RWPE2 (cell line): ENCODE results near the gene HDAC4.

Experiments used
- ATAC-seq: fragments of 200-7000 bp; cut with Tn5 transposase; 3 replicates; pipeline ENCODE4 v1.9.1; 2021; ENCODE audit warnings: low read depth
- DNase-seq: peaks from one replicate; pipeline ENCODE4 v3.0.0-alpha.2; 2020; ENCODE audit warnings: low spot score
- H3K27ac ChIP-seq: fragments of 450-650 bp; 2 replicates; pipeline ENCODE4 v1.5.1; 2017; ENCODE audit warnings: mild to moderate bottlenecking; ENCODE audit not compliant: poor library complexity, severe bottlenecking
- H3K27me3 ChIP-seq: fragments of 250-450 bp; sonication (Bioruptor Pico); 2 replicates; pipeline ENCODE4 v1.5.1; 2021; ENCODE audit warnings: mild to moderate bottlenecking, moderate library complexity; ENCODE audit not compliant: insufficient read depth, poor library complexity, severe bottlenecking
- H3K36me3 ChIP-seq: fragments of 250-450 bp; sonication (Bioruptor Pico); 2 replicates; pipeline ENCODE4 v1.5.1; 2020; ENCODE audit warnings: low read depth, mild to moderate bottlenecking, moderate library complexity
- H3K4me1 ChIP-seq: fragments of 250-450 bp; sonication (Bioruptor Pico); 2 replicates; pipeline ENCODE4 v1.5.1; 2021; ENCODE audit warnings: mild to moderate bottlenecking, moderate library complexity; ENCODE audit not compliant: insufficient read depth, poor library complexity, severe bottlenecking
- H3K4me3 ChIP-seq: fragments of 250-450 bp; sonication (Bioruptor Pico); 2 replicates; pipeline ENCODE4 v1.5.1; 2021; ENCODE audit warnings: mild to moderate bottlenecking, moderate library complexity; ENCODE audit not compliant: severe bottlenecking
- H3K9me3 ChIP-seq: fragments of 250-450 bp; sonication (Bioruptor Pico); 2 replicates; pipeline ENCODE4 v1.5.1; 2021; ENCODE audit warnings: mild to moderate bottlenecking, moderate library complexity; ENCODE audit not compliant: severe bottlenecking
- CTCF ChIP-seq: fragments of 450-650 bp; IDR thresholded peaks from one replicate; pipeline ENCODE4 v1.5.1; 2017; ENCODE audit warnings: mild to moderate bottlenecking, moderate library complexity; ENCODE audit not compliant: poor library complexity, severe bottlenecking

Gene HDAC4

GRCh38 chr2:239264838-239265651 is 135.8 kb downstream of the HDAC4 start:
- H3K36me3 ChIP-seq: no peaks in the 10 kb centered on the region
- H3K27ac ChIP-seq: no peak overlapping the region
- no peaks in the 10 kb centered on the region for H3K27me3 ChIP-seq
- H3K9me3 ChIP-seq: no peaks in the 10 kb centered on the region
- no peak for DNase-seq
- peak; percentile 58 for ATAC-seq
- peaks cover 36% of the 10 kb centered on the region for H3K4me1 ChIP-seq
- TF ChIP-seq CTCF: no peak
- H3K4me3 ChIP-seq: no peak overlapping the region

- Histone ChIP-seq H3K4me1 (peaks cover 34% of the 10 kb centered on the region), H3K4me3 (no peak overlapping the region), H3K27me3 (no peaks in the 10 kb centered on the region), H3K9me3 (no peaks in the 10 kb centered on the region), H3K36me3 (no peaks in the 10 kb centered on the region), H3K27ac (no peak overlapping the region)
- ATAC-seq (no peak), DNase-seq (no peak)
- TF ChIP-seq CTCF: no peak
These were observed 136.4 kb downstream of the HDAC4 start for GRCh38 chr2:239264492-239264837.

DNA sequence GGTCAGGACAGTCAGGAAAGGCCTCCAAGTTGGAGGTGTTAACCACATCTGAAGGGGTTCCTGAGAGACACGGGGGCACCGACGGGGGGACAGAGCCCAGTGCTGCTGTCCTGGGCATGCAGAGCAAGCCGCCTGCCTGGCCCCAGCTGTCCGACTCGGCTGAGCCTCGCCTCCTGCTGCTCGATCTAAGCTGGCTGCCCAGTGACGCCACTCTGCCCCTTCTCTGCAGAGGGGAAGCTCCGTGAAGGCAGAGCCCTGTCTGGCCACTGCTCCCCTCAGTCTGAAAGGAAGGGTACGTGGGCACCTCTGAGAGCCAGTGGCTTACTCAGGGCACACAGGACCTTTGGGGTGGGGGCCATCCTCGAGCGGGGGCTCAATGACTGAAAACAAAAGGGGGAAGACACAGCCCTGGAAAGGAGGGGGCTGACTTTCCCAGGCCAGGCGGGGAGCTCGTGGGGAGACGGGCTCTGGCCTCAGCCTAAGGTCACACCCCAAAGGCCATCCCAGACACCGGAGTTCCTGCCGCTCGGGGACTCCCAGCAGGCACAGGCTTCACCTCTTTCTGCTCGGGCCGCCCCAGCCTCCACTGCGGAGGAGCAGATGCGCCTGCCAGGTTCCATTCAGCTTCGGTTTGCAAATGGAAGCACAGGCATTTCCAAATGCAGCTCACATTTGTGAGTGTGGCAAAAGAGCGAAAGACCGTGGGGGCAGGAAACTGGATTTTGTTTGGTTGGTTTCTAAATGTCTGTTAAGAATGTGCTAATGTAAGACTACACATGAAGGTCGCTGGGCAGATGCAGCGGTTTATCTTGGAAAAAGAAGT is 136.9 kb downstream of the HDAC4 start:
- Histone ChIP-seq H3K27me3 (no peaks in the 10 kb centered on the region), H3K27ac (no peak overlapping the region), H3K36me3 (no peaks in the 10 kb centered on the region), H3K9me3 (no peaks in the 10 kb centered on the region), H3K4me3 (no peak overlapping the region), H3K4me1 (peaks cover 31% of the 10 kb centered on the region)
- no peak for TF ChIP-seq CTCF
- peak; percentile 65 for DNase-seq
- no peak for ATAC-seq

DNA sequence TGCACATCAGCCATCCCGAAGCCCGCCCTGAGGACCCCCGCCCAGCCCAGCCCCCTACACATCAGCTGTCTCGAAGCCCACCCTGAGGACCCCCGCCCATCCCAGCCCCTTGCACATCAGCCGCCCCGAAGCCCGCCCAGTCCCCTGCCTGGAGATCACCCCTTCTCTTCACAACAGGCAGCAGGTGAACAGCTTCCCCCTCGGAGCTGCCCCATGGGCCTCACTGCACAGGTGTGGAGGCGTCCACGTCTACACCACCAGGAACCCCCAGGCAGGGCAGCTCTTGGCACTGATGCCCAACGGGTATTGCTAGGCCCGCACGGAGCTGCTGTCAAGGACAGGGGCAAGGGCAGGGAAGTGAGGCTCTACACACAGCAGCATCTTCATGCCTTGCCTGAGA is 137.6 kb downstream of the HDAC4 start:
- Histone ChIP-seq H3K4me1 (peaks cover 27% of the 10 kb centered on the region), H3K27me3 (no peaks in the 10 kb centered on the region), H3K9me3 (no peaks in the 10 kb centered on the region), H3K4me3 (no peak overlapping the region), H3K36me3 (no peaks in the 10 kb centered on the region), H3K27ac (no peak overlapping the region)
- ATAC-seq (no peak), DNase-seq (no peak)
- TF ChIP-seq CTCF: no peak
